GM23338 (cell line): ENCODE results near the gene SPINK5.

ENCODE experiments used
- CREB1 ChIP-seq: fragments of 250-450 bp; sonication (Bioruptor Pico); IDR thresholded peaks from 2 replicates; pipeline ENCODE4 v1.5.0; 2020; ENCODE audit warnings: low read depth, mild to moderate bottlenecking, moderate library complexity
- CTCF ChIP-seq, 2 experiments: fragments of 200-600 bp in 1 of 2; sonication (generic) in 1 of 2; conservative IDR thresholded peaks; 2 replicates each; pipeline versions ENCODE4 v1.5.1 to v1.6.1; 2016 to 2017; ENCODE audit warnings: antibody characterized with exemption in 2 of 2, low read depth in 2 of 2, mild to moderate bottlenecking in 2 of 2, moderate library complexity in 1 of 2
- EZH2 ChIP-seq: fragments of 200-600 bp; sonication (generic); IDR thresholded peaks from one replicate; pipeline ENCODE4 v1.8.0; 2017; ENCODE audit warnings: antibody characterized with exemption, mild to moderate bottlenecking, low read depth; ENCODE audit not compliant: unreplicated experiment
- EZH2phosphoT487 ChIP-seq: fragments of 200-600 bp; sonication (generic); IDR thresholded peaks from one replicate; pipeline ENCODE4 v1.8.1; 2018; ENCODE audit warnings: antibody characterized with exemption; ENCODE audit not compliant: unreplicated experiment
- POLR2AphosphoS5 ChIP-seq: IDR thresholded peaks from 2 replicates; pipeline ENCODE4 v1.6.1; 2016; ENCODE audit warnings: antibody characterized with exemption, low read depth
- STAT1 ChIP-seq: IDR thresholded peaks from one replicate; pipeline ENCODE4 v1.6.1; 2016; ENCODE audit warnings: antibody characterized with exemption; ENCODE audit not compliant: unreplicated experiment

GRCh38 chr5:148090146-148090772 lies 26.5 kb downstream of the SPINK5 start:
- no peak for TF ChIP-seq POLR2AphosphoS5
- no peak for TF ChIP-seq CTCF (conservative IDR thresholded peaks at IDR 0.05; ENCODE audit: low read depth in 2 of 2)
- TF ChIP-seq EZH2 = no peak
- no peak for TF ChIP-seq EZH2phosphoT487
- TF ChIP-seq STAT1 = no peak
- TF ChIP-seq CREB1 (CRISPR knock-in tag) = no peak
